Middle frontal gyrus (tissue), 1 donor: Measurements from ENCODE around the gene RBBP8NL.
"Not testable (repeated sequence)": the region's sequence is repeated elsewhere in the genome, so short reads cannot be mapped to it uniquely, and the experiment has no call there.

Source experiments
- DNase-seq: peaks from one replicate; pipeline ENCODE4 v3.0.0-alpha.2; 2015; ENCODE audit warnings: low spot score; ENCODE audit errors: extremely low spot score

The RBBP8NL gene

DNA sequence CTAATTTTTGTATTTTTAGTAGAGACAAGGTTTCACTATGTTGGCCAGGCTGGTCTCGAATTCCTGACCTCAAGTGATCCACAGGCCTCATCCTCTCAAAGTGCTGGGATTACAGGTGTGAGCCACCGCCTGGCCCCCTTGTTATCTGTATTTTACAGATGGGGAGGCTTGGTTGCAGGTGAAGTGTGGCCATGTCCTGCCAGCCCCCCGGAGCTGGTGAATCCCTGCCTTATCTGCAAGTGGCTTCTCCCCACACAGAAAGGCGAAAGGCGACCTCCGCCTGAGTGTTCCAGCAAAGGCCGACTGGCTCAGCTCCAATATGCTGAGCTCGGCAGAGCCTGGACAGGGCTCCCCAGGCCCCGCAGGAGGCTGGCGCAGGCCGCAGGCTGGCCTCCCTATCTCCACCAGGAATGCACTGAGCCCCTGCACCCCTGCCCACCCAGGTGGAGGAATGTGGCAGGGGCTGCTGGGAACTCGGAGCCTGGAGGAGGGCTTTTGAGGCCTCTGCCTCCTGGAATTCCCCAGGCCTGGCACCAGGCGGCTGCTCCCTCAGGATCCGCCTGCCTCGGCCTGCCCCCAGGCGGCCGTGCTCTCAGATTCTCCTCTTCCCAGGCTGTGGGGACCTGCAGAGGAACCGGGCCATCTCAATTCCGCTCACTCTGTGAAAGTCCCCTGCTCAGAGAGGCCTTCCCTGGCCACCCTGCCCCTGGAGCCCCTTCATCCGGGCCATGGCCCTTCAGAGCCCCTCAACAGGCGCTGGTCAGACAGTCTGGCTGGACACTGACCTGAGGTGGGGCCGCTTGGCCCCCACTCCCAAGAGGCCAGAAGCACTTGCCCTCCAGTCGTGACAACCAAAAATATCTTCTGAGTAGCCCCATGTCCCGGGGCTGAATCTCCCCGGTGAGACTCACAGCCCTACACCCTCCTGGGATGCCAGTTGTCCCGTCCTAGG lies 51.0 kb downstream of the RBBP8NL start:
- no peak for DNase-seq

DNA sequence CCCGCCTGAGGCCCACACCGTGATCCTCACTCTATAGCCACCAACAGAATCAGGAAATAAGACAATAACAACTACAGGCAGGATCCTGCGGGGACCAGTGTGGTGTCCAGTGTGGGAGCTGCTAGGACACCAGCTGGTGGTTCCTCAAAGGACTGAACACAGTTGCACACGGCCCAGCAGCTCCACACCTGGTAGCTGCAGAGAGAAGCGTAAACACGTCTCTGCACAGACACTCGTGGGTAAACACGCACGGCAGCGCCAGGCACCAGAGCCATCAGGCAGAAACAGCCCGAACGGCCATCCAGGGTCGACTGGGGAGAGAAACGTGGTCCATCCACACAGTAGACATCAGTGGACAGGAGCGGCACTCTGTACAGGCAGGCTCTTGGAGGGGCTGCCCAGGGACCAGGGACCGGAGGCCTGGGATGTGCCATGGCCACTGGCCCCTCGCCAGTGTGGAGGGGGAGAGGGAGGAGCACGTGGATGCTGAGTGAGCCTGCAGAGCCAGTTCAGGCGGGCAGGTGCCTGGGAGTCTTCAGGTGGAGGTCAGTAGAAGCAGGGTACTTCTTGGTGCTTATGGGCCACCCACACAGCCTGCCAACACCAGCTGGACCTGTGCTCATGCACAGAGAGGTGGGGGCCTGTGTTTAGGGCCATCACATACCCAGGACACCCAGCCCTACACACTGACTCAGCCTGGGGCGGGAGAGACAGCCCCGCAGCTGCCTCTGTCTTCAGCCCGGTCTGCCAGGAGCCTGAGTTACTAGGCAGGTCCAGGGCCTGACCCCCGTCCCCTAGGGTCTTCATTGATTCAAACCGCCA lies 52.8 kb downstream of the RBBP8NL start:
- no peak for DNase-seq

DNA sequence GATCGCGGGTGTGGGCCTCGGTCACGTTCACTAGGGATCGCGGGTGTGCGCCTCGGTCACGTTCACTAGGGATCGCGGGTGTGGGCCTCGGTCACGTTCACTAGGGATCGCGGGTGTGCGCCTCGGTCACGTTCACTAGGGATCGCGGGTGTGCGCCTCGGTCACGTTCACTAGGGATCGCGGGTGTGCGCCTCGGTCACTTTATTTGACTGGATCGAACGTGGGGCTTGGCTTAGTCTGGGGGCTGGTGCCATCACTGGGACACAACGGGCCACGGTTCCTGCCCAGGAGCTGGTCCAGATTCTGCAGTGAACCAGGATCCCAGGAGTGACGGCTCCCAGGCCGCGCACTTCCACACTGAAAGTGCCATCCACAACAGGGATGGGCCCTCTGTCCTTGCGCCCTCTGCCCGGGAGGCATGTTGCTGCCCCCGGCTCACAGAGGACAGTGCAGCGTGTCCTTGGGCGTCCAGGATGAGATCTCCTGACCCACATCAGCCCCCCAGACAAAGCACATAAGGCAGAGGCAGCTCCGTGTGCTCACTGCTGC lies 53.6 kb downstream of the RBBP8NL start:
- DNase-seq, result not testable (repeated sequence)

DNA sequence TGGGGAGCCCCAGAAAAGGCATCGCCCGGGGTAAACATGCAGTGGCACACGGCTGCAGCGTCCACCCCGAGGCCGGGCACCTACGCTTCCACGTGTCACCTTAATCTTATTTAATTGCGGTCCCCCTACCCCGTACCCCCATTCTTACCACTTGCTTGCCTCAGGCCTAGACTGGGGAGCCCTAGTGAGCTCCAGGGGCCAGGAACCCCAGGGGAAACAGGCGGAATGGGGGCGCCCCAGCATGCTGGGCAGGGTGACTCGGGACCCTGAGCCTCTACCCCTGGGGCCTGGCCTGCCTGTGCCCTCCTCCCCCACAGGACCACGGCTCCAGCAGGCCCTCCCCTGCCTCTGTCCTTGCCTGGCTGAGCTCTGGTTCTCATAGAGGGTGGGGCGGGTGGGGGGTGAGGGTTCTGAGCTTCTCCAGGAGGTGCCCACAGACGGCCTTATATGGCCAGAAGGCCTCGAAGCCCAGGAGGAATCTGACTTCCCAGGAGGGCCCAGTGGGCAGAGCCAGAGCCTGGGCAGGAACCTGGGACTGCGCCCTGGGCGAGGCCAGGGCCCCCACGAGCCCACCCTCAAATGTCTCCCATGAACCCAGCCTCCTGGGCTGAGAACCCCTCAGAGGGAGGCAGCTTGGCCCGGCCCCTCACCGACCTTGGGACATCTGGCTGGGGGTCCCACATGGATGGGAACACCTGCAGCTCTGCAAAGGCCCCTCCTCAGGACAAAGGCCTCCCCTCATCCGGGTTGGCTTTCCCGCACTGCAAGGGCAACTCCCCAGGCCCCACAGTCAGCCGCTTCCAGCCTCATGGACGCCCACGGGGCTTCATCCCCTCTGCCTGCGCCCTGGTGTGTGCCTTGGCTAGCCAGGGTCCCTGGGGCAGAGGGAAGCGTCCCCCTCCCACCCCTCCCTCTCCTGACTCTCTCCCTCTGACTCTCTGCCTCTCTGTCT lies 55.0 kb downstream of the RBBP8NL start:
- no peak for DNase-seq

DNA sequence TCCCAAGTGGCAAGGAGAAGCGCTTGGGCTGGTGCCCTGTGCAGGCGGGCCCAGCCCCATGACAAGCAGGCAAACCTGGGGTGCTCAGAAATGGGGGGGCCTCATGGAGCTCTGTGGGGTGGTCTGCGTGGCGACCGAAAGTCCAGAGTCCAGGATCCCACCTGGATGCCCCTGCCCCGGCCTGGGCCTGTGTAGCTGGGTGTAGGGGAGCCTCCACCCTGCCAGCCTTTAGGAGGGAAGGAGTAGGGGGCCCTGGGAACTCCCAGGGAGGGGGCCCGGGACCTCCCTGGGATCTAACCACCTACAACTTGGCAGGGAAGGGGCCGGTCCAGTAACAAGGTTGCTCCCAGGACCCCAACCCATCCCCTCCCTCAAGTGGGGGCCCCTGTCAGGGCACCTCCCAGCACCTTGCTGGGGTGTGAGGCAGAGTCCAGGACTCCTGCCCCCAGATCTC lies 55.7 kb downstream of the RBBP8NL start:
- no peak for DNase-seq

DNA sequence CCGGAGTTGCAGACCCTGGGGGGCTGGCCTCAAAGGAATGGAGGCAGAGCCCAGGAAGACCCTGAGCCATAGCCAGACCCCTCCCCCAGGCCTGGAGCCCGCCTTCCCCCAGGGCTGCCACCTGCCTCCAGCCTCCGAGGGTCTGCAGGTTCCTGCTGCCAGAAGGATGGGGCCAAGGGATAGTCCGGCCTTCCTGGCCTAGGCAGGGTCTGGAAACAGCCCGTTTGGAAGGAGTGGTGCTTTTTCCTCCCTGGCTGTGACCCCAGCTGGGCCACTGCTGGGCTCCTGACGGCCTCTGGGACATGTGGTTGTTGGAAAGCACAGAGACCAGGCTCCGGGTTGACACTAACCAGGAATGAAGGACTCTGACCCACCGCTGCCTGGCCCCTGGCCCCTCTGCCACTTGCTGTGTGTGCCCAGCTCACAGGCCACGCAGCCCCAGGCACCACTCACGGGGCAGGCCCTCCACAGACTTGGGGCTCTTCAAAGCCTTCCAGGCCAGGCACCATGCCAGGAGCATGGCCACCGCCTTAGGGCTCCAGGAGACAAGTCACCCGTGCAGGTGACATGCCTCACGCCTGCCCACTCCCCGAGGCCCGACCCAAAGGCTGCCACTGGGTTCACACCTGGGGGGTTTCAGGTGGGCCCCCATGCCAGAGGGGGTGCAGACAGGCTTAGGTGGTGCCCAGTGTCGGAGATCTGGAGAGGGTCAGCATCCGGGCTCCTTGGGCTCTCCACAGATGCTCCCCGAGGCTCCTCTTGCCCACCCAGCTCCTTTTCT lies 56.3 kb downstream of the RBBP8NL start:
- DNase-seq, result no peak

DNA sequence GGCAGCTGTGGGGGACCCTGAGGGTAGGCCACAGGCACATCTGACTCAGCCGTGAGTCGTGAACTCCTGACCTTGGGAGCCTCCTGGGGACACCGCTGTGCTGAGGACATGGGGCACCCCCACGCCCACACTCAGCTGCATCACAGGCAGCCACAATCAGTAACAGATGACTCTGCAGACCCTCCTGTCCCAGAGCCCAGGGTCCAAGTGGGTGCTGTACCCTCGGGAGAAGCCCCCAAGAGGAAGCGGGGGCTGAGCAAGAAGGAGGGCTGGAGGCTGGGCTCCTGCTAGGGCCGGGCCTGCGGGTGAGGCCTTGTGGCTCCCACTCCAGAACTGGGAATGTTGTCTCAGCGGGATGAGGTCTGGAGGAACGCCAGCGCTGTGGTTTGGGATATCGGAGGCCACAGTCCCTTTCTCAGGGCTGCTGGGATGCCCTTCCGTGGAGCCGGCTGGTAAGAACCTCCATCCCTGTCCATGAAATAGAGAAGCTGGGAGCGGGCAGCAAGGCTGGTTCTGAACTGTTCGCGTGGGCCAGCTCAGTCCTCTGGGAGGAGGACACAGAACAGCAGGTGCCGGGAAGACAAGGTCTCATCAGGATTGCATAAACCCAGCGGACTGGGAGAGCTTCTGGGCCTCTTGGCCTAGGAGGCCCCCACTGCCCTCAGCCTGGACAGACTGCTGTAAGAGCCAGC lies 57.1 kb downstream of the RBBP8NL start:
- no peak for DNase-seq

DNA sequence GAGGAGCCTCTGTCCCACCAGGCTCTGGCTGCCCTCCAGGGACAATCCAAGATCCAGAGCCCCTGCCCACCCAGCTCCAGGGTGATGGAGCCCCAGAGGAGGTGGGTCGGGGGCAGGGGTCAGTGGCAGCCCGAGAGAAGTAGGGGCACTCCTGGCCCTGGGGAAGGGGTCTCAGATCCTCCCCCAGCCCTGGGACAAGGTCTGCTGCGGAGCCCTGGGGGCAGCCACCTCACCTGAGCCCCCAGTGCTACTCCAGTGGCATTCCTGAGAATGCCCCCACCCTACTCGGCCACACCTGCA lies 57.6 kb downstream of the RBBP8NL start:
- DNase-seq, result no peak

DNA sequence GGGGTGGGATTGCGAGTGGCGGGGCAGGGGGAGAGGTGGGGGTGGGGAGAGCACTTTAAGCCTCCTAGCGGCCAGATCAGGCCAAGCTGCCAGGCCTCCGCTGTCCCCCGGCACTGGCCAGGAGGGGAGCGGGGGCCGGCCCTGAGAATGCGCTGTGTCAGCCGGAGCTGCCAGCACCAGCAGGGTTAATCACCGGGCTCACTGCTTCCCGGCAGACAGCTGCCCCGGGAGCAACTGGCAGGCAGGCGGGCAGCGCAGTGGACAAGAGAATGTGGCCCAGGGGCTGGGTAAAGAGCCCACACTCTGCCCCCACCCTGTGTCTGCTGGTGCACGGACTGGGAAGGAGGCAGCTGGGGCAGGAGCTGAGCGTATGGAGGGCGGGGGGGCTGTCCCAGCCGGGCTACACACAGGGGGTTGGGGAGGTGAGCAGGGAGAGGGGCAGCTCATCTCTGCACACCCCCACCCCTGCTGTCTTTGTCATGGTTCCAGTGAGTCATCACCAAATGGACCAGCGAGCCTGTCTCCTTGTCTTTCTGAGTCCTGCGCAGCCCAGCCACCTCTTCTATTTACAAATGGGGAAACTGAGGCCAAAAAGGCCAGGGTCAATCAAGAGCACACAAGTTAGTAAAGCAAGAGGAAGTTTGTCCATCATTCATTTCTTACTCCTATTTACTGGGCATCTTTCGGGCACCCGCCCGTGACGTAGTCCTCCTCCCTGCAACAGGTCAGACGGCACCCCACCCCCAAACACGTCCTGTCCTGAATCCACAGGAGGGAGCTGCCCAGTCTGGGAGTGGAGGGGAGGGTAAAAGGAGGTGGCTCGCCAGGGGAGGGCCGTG lies 58.1 kb downstream of the RBBP8NL start:
- DNase-seq, result no peak

DNA sequence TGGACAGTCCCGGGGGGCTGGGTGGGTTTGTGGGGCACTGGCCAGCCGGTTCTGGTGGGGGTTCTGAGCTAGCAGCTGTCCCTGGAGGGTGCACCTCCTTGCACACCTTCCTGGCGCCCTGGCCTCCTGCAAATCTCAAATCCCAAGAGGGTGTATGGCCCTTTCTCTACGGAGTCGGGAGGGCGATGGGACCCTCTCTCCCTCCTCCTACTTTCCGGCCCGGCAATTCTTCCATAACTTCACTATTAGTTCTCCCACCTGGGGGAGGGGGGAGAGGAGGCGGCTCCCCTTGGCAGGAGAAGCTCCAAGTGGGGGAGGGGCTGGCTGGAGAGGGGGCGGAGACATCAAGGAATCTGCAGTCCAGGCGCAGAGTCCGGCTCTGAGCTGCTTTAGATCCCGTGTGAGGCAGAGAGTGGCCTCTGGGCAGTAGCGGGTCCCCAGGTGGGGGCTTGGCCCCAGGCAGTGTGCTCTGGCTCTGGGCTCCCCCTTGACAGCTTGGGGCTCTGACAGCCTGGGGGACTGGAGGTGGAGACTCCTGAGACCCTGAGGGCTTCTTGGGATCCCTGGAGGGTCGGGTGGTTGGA lies 58.9 kb downstream of the RBBP8NL start:
- DNase-seq, result no peak

DNA sequence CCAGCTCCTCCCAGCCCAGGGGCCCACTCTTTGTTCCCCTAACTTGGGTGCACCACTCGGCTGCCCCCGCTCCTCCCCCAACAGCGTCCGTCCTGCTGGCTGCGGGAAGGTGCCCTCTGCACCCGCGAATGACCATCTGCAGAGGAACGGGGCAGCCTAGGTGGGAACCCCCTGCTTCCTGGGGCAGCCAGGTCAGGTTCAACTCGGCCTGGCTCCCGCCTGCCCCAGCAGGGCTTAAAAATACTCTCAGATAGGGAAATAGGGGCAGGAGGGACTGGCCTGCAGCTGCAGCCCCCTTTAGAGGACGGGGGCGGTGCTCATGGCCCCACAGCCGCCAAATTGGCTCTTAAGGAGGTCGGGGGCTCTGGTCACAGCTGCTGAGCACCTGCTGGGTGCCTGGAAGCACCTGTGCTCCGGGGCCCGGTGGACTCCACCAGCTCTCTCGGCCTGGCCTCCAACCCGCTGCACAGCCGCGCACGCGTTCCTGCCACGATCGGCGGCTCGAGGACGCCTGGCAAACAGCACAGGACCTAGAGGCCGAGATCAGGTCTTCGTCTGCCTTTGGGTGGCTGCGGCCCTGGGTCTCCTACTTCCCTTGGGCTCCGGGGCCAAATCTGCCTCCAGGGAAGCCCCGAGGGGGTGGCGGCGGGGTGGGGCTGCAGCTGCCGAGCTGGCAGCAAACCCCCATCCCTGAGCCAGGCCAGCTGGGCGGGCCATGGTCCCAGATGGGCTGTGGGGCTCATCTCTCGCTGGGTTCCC lies 59.5 kb downstream of the RBBP8NL start:
- no peak for DNase-seq

DNA sequence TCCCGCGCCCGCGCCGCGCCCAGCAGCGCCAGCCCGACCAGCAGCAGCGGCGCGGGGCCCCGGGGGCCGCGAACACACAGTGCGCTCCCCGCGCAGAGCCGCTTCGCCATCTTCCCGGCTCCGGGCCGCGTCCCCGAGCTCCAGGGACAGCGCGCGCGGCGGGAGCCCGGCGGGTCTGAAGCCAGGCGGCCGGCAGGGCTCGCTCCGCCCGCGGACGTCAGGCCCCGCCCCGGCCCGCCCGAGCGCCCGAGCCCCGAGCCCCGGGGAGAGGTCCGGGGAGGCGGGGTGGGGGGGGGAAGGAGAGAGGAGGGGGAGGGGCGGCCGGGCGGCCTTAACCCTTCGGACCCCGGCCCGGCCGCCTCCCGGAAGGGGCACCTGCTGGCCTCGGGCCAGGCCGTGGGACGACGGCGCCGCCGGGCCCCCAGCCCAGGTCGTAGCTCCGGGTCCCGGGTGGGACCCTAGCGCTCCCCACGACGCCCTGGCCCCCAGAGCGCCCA lies 60.2 kb downstream of the RBBP8NL start, which contains the start of gene LAMA5:
LAMA5 (minus strand) TSS at position 177 of the 497 bp plus-strand sequence; CDS start at position 110, 67 bp downstream.
- no peak for DNase-seq

DNA sequence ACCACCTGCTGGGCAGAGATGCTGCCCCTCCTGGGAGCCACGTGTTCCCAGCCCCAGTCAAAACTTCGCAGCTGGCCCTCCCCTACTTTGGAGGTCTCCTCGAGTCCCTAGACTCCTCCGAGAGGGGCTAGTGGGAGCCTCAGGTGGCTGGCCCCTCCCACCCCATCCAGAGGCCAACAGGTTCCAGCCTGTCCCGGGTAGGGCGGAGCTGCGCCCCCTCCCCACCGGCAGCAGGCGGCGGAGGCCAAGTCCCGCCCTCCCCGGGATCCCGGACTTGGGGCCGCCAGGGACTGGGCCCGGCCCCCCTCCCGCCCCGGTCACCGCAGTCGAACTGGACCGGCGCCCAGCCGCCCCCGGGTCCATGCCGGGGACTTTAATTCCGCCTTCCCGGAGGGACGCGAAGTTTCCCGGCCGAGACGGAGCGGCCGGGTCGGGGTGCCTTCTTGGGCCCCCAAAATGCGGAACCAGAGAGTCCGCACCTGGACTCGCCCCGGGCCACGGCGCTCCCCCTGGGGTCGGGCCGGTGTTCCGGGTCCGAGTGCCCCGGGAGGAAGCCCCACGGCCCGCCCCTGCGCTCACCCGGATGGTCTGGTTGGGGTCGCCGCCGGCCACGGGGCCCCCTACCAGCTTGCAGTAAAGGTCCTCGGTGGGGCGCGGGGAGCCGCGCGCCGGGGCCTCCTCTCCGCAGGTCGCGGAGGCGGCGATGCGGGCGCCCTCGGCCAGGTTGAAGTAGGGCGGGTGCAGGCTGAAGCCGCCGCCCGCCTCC lies 60.8 kb downstream of the RBBP8NL start:
- no peak for DNase-seq

DNA sequence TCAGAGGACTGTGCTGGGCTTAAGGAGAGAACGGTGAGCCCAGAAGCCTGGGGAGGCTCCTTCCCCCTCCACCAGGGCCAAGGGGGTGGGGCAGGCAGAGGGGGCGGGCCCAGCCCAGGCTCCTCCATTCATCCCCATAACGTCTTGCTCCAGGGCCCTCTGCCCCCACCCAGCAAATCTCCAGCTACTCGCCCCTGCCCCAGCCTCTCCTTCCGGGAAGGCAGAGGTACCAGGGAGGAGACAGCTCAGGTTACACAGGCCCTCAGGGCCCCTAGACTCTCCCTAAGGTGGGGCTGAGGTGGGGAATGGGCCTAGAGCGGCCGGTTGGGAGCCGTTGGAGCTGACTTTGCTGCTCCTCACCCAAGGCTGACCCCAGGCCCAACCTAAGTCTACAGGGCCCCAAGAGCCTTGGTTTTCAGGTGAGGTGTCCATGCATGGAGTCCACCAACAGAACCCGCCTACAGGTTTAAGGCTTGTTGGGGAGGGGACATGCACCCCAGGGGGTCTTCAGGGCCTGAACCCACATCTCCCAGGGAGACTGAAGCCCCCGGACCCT lies 61.4 kb downstream of the RBBP8NL start:
- DNase-seq, result no peak

DNA sequence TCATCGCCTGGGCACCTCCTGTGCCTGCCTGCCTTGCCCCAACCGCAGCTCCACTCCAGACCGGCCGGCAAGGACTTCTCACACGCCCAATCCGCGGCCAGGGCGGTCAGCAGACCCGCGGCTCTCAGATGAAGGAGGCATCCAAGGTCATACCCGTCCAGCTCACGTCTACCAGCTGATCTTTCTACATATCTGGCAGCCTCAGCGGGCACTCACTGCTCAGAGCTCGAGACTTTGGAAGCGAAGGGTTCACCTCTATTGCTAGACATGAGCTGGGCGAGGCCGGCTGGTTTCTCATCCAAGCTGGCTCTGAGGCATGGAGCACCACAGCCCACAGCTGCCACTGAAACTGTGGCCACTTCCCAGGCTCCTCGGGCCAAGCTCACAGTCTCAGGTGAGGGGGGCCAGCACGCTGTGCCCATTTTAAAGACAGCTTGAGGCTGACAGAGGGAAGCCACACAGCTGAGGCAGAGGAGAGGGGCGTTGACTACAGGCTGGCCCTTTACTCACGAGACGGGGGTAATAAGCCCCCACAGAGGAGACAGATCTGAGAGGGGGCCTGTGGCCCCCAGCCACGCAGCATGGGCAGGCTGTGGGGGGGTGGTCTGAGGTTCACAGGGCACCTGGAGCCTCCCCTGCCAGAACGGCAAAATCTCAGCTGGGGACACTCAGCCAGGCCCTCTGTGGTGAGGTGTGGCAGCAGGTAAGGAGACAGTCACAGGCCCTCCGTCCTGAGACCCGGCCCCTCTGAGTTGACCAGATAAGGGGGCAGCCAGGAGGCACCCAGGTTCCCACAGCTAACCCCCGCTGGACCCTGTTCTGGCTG lies 62.2 kb downstream of the RBBP8NL start:
- DNase-seq, result no peak
